Measurements from ENCODE around the gene ESM1. TPM values are rescaled to one million over a fixed set of nuclear protein-coding genes. Genes with fewer than 3 reads are reported as not detected.

The ESM1 gene
- total RNA-seq, 2 experiments from 2014 or later = not detected

DNA sequence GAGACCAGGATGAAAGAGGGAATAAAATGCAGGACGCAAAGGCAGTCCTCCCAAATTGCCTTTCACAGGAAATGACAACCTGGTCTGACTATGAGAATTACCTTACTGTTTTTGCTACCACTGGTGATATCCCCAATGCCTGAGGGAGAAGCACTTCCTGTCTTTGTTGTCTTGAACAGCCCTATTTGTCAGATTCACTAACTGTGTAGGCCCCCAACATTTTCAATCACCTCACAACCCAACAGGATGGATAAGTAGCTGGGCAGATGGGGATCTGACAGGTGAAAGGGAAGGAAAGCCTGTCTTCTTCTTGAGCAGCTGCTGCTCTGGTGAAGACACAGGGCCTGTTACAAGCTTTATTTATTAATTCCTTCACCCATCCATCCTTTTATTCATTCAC is 9.7 kb downstream of the ESM1 start:
- Mint-ChIP-seq H3K36me3 (ENCODE audit: low read depth) (no peaks in the 10 kb centered on the region), H3K27me3 (ENCODE audit: low read depth) (peaks cover 2% of the 10 kb centered on the region)

DNA sequence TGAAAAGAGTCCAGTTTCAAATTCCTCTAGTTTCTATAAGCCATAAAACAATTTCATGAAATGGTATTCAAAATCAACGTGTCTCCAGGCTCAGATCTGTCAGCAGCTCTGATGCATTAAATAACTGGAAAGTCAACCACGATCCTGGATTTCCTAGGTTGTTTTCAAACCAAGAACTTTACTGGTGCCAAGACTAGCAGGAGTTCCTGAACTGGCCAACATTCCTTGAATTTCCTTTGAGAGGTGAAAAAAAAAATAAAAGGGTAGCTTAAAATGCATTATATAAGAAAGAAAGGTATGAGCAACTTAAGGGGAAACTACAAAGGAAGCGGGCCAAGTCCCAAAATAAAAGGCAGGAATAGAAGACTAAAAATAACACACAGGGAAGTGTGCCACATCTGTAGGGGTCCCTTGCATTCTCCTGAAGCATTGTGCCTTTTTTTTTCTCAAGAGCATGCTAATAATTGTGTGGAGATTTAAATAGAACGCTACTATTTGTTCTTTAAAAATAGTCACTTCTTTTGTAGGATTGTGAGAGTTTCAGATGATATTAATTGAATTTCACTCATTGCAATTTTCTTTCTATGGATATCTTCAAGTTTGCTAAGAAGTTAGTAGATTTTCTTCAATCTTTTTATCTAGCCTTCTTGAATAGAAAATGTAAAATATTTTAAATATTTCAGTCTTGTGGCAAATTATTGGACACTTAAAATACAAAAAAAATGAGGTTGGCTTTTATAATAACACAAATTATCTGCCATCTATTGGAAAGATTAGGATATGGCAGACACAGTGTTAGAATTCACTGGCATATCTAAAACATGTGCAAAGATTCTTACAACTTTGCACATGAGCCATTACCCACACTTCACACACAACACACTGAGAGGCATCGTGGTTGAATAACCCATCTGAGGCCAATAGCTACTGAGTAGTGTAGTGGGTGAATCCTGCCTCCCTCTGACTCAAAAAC is 15.3 kb downstream of the ESM1 start:
- H3K27me3 Mint-ChIP-seq (ENCODE audit: low read depth) = no peaks in the 10 kb centered on the region
- CTCF ChIA-PET = interaction anchor here (0.6 to 2.2 kb wide), 6 partner anchors 10 to 862 kb away, joined by 3 to 9 read pairs (median 3); no protein-coding TSS in a partner anchor
- H3K4me3 Mint-ChIP-seq = no peak overlapping the region
- no peaks in the 10 kb centered on the region for H3K36me3 Mint-ChIP-seq (ENCODE audit: low read depth)
- H3K27ac Mint-ChIP-seq = no peak overlapping the region
- no peaks in the 10 kb centered on the region for H3K4me1 Mint-ChIP-seq (ENCODE audit: low read depth)
- intact Hi-C loops (cut with micrococcal nuclease) = no loop called here
- no peaks in the 10 kb centered on the region for H3K9me3 Mint-ChIP-seq
- DNase-seq = no peak

More for the DNA sequence above, 9.7 kb downstream of the ESM1 start:
- Mint-ChIP-seq H3K9me3 (no peaks in the 10 kb centered on the region), H3K27ac (no peak overlapping the region), H3K4me3 (no peak overlapping the region), H3K4me1 (ENCODE audit: low read depth) (peaks cover 6% of the 10 kb centered on the region)
- intact Hi-C loops (cut with micrococcal nuclease) = no loop called here
- CTCF ChIA-PET = interaction anchor here (0.7 to 1.1 kb wide), 2 partner anchors 32 to 69 kb away, joined by 3 to 4 read pairs; no protein-coding TSS in a partner anchor
- DNase-seq = no peak

DNA sequence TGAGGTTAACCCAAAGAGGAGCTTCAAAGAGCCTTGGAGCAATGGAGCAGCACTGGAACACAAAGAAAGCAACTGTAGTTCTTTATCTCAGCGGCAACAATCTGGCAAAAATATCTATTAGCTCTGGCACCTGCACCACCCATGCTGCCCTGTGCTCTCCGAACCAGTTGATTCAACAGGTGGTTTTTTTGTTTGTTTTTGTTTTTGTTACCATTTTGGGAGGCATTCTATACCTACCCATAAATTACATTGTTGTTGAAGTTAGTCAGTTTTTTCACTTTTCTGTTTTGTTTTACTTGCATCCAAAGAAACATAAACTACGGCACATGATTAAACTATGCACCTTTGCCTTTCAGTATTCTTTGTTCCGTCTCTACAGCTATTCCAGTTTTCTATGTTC is 16.2 kb downstream of the ESM1 start:
- Mint-ChIP-seq H3K9me3 (no peaks in the 10 kb centered on the region), H3K4me1 (ENCODE audit: low read depth) (no peaks in the 10 kb centered on the region), H3K27ac (no peak overlapping the region), H3K4me3 (no peak overlapping the region), H3K36me3 (ENCODE audit: low read depth) (no peaks in the 10 kb centered on the region), H3K27me3 (ENCODE audit: low read depth) (no peaks in the 10 kb centered on the region)
- CTCF ChIA-PET = interaction anchor here (0.8 to 2.2 kb wide), 3 partner anchors 9 to 61 kb away, joined by 3 to 9 read pairs (median 3); no protein-coding TSS in a partner anchor
- intact Hi-C loops (cut with micrococcal nuclease) = no loop called here
- DNase-seq = no peak

DNA sequence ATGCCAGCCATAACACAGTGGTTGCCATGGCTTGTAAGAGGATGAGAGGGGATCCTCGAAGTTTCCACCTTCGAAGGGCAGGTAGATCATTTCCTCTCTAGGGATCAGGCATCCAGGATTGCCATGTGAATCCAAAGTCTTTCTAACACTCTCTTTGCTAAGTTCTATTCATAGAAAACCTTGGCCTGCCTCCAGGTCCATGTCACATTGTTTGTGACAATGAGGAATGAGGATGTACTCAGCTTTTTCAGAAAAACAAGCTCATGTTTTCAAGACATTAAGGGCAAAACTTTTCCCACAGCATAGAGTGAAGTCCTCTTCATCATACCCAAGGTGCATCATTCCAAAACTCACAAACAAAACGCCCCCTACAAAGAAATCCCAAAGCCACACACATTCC is 19.6 kb downstream of the ESM1 start:
- no peak for DNase-seq

DNA sequence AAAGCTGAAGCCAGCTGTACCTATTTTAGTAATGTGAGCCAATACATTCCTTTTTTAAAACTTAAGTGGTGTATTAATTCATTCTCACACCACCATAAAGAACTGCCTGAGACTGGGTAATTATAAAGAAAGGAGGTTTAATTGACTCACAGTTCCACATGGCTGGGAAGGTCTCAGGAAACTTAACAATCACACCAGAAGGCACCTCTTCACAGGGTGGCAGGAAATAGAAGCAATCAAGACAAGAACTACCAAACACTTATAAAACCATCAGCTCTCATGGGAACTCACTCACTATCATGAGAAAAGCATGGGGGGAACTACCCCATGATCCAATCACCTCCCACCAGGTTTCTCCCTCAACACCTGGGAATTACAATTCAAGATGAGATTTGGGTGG is 21.0 kb downstream of the ESM1 start:
- H3K36me3 Mint-ChIP-seq (ENCODE audit: low read depth) = no peaks in the 10 kb centered on the region
- DNase-seq = no peak
- H3K4me1 Mint-ChIP-seq (ENCODE audit: low read depth) = no peaks in the 10 kb centered on the region
- intact Hi-C loops (cut with micrococcal nuclease) = no loop called here
- peaks cover 2% of the 10 kb centered on the region for H3K27me3 Mint-ChIP-seq (ENCODE audit: low read depth)
- H3K9me3 Mint-ChIP-seq = no peaks in the 10 kb centered on the region
- no peak overlapping the region for H3K27ac Mint-ChIP-seq
- CTCF ChIA-PET = interaction anchor here (1.5 to 2.3 kb wide), 3 partner anchors 20 to 58 kb away, joined by 3 to 9 read pairs (median 3); no protein-coding TSS in a partner anchor
- no peak overlapping the region for H3K4me3 Mint-ChIP-seq

More for the DNA sequence above, 19.6 kb downstream of the ESM1 start:
- no peak overlapping the region for H3K27ac Mint-ChIP-seq
- CTCF ChIA-PET = interaction anchor here (0.7 to 1.2 kb wide), 4 partner anchors 21 to 180 kb away, joined by 3 to 5 read pairs (median 3); no protein-coding TSS in a partner anchor
- H3K27me3 Mint-ChIP-seq (ENCODE audit: low read depth) = no peaks in the 10 kb centered on the region
- H3K4me1 Mint-ChIP-seq (ENCODE audit: low read depth) = no peaks in the 10 kb centered on the region
- H3K9me3 Mint-ChIP-seq = no peaks in the 10 kb centered on the region
- intact Hi-C loops (cut with micrococcal nuclease) = no loop called here
- no peak overlapping the region for H3K4me3 Mint-ChIP-seq
- no peaks in the 10 kb centered on the region for H3K36me3 Mint-ChIP-seq (ENCODE audit: low read depth)

DNA sequence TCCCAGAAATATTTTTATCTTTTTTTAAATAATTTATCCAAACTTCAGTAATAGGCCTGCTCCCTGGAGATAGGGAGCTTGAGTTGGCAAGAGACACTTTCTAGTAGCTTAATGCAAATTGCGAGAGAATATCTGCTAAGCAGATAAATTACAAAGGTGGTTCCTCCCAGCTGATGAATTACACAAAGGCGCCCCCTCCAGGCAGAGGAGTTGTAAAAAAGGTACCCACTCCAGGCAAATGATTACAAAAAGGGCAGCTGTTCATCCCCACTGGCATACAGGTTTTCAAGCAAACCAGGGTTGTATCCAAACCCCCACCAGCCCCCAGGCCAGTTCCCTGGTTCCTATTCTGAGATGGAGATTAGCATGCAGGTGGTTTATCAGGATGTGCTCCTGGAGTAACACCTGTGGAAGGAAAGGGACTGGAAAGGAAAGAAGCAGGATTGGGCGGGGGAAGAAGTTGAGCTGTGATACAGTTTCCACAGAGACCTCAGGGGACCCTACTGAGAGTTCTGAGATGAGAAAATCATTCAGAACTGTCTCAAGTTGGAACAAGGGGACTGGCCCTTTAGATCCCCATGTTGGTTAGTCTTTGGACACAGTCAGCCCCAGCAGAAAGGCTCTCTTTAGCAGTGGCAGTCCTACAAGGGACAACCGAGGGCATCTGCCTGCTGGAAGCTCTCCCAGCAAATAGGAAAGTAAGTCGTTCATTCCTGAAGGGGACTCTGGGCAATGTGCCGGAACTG is 25.5 kb downstream of the ESM1 start:
- Mint-ChIP-seq H3K4me3 (no peak overlapping the region), H3K27ac (no peak overlapping the region), H3K27me3 (ENCODE audit: low read depth) (peaks cover 2% of the 10 kb centered on the region), H3K36me3 (ENCODE audit: low read depth) (no peaks in the 10 kb centered on the region), H3K4me1 (ENCODE audit: low read depth) (no peaks in the 10 kb centered on the region), H3K9me3 (no peaks in the 10 kb centered on the region)
- peak; percentile 65 for DNase-seq
- intact Hi-C loops (cut with micrococcal nuclease) = loop anchor here (5.0 kb wide), 1 partner anchor 53 kb away; no protein-coding TSS in a partner anchor
- CTCF ChIA-PET = interaction anchor here (0.5 to 3.9 kb wide), 16 partner anchors 9 to 469 kb away, joined by 3 to 26 read pairs (median 3); partner anchors contain the start of gene GPX8

DNA sequence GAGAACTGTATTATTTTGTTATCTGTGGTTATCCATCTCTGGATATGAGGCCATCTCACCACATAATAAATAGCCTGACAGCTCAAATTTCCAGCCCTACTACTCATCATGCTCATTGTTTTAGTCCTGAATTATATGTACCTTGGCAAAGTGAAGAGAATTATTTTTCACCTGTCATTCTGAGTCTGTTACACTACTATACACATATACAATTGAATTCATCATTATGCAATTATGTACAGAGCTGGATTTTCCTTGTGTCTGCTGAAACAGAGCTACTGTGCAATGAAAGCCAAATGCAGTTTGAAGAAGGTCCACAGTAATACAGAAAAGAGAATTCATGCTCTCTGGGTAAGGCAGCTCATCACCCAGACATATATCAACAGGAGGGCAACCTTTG is 28.5 kb downstream of the ESM1 start:
- Mint-ChIP-seq H3K9me3 (peaks cover 1% of the 10 kb centered on the region), H3K4me3 (no peak overlapping the region), H3K27me3 (ENCODE audit: low read depth) (peaks cover 2% of the 10 kb centered on the region), H3K36me3 (ENCODE audit: low read depth) (no peaks in the 10 kb centered on the region), H3K27ac (no peak overlapping the region), H3K4me1 (ENCODE audit: low read depth) (no peaks in the 10 kb centered on the region)
- no peak for DNase-seq
- CTCF ChIA-PET = interaction anchor here (1.0 to 2.6 kb wide), 2 partner anchors 12 to 51 kb away, joined by 3 to 16 read pairs; no protein-coding TSS in a partner anchor
- intact Hi-C loops (cut with micrococcal nuclease) = loop anchor here (5.0 kb wide), 1 partner anchor 50 kb away; no protein-coding TSS in a partner anchor

DNA sequence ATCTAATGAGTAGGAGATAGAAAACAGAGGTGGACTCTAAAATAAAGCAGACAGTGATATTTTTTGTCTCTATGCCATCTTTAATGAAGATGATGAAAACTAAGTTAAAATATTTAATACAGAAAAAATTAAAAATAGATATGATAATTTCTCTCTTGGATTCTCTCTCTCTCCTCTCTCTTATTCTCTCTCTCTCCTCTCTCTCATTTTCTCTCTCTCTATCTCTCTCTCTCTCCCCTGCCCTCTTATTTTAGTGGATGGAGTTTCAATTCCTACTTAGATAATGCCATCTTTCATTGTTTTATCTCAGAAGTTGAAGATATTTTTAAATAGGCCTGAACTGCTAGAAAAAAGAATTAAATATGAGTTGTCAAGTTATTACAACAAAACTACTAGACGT is 38.2 kb downstream of the ESM1 start:
- no peak overlapping the region for H3K4me3 Mint-ChIP-seq
- intact Hi-C loops (cut with micrococcal nuclease) = no loop called here
- H3K36me3 Mint-ChIP-seq (ENCODE audit: low read depth) = no peaks in the 10 kb centered on the region
- DNase-seq = no peak
- CTCF ChIA-PET = no interaction called here
- peaks cover 3% of the 10 kb centered on the region for H3K9me3 Mint-ChIP-seq
- no peak overlapping the region for H3K27ac Mint-ChIP-seq
- no peaks in the 10 kb centered on the region for H3K27me3 Mint-ChIP-seq (ENCODE audit: low read depth)
- H3K4me1 Mint-ChIP-seq (ENCODE audit: low read depth) = no peaks in the 10 kb centered on the region

DNA sequence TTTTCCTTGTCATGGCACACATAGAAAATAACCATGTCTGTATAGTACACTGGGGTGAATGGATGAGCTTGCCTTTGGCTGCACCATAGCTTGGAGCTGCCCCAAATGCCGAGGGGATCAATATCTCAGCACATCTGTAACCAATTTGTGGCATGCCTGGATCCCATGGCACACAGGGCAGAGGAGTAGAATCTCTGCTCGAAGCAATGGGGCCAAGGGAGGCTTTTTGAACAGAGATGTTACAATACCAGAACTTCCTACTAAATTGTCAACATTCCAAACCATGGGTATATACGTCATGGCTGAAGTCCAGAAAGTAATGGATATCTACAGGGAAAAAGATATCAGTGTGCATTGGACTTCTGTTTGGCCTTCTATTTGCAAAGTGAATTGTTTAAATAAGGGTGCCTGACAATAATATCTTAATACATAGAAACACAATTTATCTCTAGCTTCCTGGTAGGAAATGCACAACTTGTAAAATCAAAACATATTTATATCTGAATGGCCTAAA is 39.0 kb downstream of the ESM1 start:
- no peaks in the 10 kb centered on the region for H3K36me3 Mint-ChIP-seq (ENCODE audit: low read depth)
- intact Hi-C loops (cut with micrococcal nuclease) = no loop called here
- no peaks in the 10 kb centered on the region for H3K4me1 Mint-ChIP-seq (ENCODE audit: low read depth)

DNA sequence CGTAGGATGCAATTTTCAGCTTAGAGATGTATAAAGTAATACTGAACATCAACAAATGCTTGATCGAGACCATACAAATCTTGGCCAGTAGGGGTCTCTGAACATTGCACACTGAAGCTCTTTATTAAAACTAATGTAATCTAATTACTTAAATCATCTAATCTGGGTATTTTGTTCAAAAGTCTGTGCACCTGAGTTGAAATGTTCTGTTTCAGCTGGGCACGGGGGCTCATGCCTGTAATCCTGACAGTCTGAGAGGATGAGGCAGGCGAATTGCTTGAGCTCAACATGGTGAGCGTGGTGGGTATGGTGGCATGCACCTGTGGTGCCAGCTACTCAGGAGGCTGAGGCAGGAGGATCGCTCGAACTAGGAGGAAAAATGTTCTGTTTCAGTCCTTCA is 41.0 kb downstream of the ESM1 start:
- H3K36me3 Mint-ChIP-seq (ENCODE audit: low read depth) = no peaks in the 10 kb centered on the region
- H3K27ac Mint-ChIP-seq = no peak overlapping the region
- no peaks in the 10 kb centered on the region for H3K4me1 Mint-ChIP-seq (ENCODE audit: low read depth)
- H3K27me3 Mint-ChIP-seq (ENCODE audit: low read depth) = no peaks in the 10 kb centered on the region
- intact Hi-C loops (cut with micrococcal nuclease) = loop anchor here (1.0 kb wide), 2 partner anchors 38 to 202 kb away; no protein-coding TSS in a partner anchor
- peak; percentile 60 for DNase-seq
- no peak overlapping the region for H3K4me3 Mint-ChIP-seq
- H3K9me3 Mint-ChIP-seq = peaks cover 3% of the 10 kb centered on the region
- CTCF ChIA-PET = interaction anchor here (0.6 to 3.6 kb wide), 49 partner anchors 9 to 382 kb away, joined by 3 to 87 read pairs (median 4); partner anchors contain the start of genes ESM1 and GPX8

More for the DNA sequence above, 39.0 kb downstream of the ESM1 start:
- Mint-ChIP-seq H3K27me3 (ENCODE audit: low read depth) (no peaks in the 10 kb centered on the region), H3K9me3 (peaks cover 3% of the 10 kb centered on the region), H3K27ac (no peak overlapping the region), H3K4me3 (no peak overlapping the region)
- no peak for DNase-seq
- CTCF ChIA-PET = no interaction called here

DNA sequence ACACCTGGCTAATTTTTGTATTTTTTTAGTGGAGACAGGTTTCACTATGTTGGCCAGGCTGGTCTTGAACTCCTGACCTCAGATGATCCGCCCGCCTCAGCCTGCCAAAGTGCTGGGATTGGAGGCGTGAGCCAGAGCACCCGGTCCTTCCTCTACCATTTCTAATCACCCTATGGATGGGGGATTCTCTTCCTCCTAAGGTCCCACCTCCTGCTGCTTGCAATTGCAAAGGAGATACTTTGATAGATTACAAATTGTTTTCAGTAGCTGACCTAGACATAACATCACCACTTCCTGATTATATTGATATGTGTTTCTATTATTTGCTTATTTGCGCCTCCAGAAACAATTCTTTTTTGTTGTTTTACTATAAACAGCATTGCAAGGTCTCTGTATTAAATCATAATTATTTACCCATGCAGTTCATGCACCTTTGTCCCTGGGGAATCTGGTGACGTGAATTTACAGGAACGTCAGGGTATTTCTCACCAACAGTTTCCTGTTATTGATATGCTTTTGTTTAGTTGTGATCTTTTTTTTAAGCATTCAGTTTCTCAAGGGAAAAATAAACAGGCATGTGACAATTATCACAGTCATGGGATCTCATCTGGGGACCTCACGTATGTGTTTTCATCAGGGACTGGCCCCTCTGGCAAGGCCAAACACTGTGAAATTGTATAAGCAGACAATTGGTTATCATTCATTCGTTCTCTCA is 43.2 kb downstream of the ESM1 start:
- Mint-ChIP-seq H3K36me3 (ENCODE audit: low read depth) (no peaks in the 10 kb centered on the region), H3K27me3 (ENCODE audit: low read depth) (no peaks in the 10 kb centered on the region), H3K4me1 (ENCODE audit: low read depth) (no peaks in the 10 kb centered on the region), H3K27ac (no peak overlapping the region), H3K9me3 (no peaks in the 10 kb centered on the region), H3K4me3 (no peak overlapping the region)
- no peak for DNase-seq
- intact Hi-C loops (cut with micrococcal nuclease) = no loop called here
- CTCF ChIA-PET = interaction anchor here (1.3 to 3.6 kb wide), 9 partner anchors 9 to 220 kb away, joined by 4 to 87 read pairs (median 13); partner anchors contain the start of gene GPX8

Data from activated naive CD4-positive, alpha-beta T cell treated with anti-CD3 and anti-CD28 coated beads for 36 hours (primary cell).